ENCODE data around the gene DOCK3.
A peak's percentile ranks its signal among the peaks of the same experiment; 100 is the strongest.

Gene DOCK3

DNA sequence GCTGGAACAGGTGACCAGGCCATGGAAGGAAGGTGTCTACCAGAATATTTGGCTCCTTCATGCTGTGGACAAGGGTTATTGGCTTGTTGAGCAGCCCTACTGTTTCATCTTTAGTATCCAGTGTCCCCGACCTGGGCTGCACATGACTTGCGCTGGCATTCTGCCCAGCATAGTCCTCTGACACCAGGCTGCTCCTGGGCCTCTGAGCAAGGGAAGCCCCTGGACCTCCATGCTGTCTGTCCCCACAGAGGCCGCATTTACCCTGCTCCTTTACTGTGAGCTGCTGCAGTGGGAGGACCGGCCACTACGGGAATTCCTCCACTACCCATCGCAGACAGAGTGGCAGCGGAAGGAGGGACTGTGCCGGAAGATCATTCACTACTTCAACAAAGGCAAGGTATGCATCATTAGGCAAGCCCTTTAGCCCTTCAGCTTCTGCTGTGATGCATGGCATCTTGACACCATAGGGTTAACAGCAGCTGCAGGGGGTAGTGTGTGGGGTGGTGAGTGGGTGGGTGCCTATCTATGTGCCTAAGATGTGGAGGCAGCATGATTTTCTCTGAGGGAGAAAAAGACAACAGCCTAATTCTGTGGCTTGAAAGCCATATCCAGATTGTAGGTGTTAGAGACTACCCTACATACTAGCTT lies 666.4 kb downstream of the DOCK3 start:
- TF ChIP-seq, protein P1, sequence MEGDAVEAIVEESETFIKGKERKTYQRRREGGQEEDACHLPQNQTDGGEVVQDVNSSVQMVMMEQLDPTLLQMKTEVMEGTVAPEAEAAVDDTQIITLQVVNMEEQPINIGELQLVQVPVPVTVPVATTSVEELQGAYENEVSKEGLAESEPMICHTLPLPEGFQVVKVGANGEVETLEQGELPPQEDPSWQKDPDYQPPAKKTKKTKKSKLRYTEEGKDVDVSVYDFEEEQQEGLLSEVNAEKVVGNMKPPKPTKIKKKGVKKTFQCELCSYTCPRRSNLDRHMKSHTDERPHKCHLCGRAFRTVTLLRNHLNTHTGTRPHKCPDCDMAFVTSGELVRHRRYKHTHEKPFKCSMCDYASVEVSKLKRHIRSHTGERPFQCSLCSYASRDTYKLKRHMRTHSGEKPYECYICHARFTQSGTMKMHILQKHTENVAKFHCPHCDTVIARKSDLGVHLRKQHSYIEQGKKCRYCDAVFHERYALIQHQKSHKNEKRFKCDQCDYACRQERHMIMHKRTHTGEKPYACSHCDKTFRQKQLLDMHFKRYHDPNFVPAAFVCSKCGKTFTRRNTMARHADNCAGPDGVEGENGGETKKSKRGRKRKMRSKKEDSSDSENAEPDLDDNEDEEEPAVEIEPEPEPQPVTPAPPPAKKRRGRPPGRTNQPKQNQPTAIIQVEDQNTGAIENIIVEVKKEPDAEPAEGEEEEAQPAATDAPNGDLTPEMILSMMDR (conservative IDR thresholded peaks at IDR 0.05; ENCODE audit: low read depth, low read length) = no peak
- H3K4me3 ChIP-seq (ENCODE audit: low read depth, low read length) = no peak overlapping the region
- peak; percentile 57 for DNase-seq (ENCODE audit: low read depth)

DNA sequence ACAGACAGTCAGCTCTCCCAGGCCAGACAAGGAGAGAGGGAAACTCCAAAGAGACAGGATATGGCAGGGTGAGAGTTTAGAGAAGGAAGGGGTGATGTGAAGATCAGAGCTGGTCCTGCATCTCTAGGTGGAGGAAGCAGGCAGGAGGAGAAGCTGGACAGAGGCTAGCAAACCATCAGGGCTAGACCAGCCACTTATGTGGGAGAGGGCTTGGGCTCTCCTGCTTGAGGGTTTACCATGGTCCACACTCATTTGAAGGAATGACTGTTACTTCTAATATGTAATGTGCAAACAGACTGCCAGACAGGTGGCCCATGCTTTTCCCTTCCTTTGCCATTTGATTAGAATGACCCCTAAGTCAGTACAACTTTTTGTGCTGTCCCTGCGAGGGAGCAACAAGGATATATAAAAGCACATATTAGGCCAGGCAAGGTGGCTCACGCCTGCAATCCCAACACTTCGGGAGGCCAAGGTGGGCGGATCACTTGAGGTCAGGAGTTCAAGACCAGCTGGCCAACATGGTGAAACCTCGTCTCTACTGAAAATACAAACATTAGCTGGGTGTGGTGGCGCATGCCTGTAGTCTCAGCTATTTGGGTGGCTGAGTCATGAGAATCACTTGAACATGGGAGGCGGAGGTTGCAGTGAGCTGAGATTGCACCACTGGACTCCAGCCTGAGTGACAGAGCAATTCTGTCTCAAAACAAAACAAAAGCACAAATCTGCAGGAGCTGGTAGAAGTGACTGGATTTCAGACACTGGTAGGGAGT lies 669.4 kb downstream of the DOCK3 start:
- TF ChIP-seq, protein P1 (conservative IDR thresholded peaks at IDR 0.05; ENCODE audit: low read depth, low read length) = no peak
- H3K4me3 ChIP-seq (ENCODE audit: low read depth, low read length) = no peak overlapping the region
- DNase-seq (ENCODE audit: low read depth) = peak; percentile 85

DNA sequence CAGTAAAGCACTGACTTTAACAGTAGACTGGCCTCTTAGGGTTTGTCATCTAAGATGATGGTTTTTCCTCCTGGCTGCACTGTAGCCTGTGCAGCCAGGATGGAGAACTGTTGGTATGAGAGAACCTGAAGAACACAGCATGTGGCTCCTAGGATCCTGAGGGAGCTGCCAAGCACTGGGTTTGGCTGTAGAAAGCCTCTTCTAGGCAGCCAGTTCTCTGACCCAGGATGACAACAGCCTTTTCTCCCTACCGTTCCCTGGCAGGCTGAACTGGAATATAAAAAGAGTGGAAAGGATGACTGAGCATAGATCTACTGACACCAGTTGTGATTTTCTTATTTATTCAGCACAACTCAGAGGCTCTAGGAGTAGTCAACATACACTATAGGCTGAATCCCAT lies 676.0 kb downstream of the DOCK3 start:
- DNase-seq (ENCODE audit: low read depth) = no peak
- no peak overlapping the region for H3K4me3 ChIP-seq (ENCODE audit: low read depth, low read length)
- TF ChIP-seq, protein P1 (conservative IDR thresholded peaks at IDR 0.05; ENCODE audit: low read depth, low read length) = no peak

DNA sequence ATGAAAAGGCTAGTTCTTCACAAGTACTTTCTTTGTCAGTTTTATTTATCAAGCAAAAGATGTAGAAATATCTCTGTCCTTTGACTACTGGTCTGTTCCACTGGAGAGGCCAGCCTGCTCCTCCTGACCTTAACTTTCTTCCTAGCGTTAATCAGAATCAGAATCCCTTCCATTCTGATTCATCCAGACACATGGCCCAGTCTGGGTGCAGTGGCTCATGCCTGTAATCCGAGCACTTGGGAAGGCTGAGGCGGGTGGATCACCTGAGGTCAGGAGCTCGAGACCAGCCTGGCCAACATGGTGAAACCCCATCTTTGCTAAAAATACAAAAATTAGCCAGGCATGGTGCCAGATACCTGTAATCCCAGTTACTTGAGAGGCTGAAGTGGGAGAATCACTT lies 678.4 kb downstream of the DOCK3 start:
- H3K4me3 ChIP-seq (ENCODE audit: low read depth, low read length) = no peak overlapping the region
- DNase-seq (ENCODE audit: low read depth) = no peak
- TF ChIP-seq, protein P1 (conservative IDR thresholded peaks at IDR 0.05; ENCODE audit: low read depth, low read length) = no peak

DNA sequence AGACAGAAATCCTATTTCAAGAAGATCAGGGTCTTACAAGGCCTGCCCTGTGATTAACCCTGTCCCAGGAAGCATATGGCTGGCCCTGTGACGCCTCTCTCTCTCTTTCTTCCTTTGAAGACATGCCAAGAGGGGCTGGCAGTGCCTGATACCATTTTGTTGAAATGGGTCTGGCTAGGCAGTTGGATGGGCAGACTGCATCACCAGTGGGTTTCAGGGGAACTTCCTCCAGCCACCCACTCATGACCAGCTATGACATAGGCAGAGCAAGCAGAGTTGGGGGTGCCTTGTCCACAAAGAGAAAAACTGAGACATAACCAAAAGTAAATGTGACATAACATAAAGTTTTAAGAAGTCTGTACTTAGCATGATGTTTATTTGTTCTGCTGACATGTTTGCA lies 679.0 kb downstream of the DOCK3 start:
- TF ChIP-seq, protein P1 (conservative IDR thresholded peaks at IDR 0.05; ENCODE audit: low read depth, low read length) = no peak
- no peak overlapping the region for H3K4me3 ChIP-seq (ENCODE audit: low read depth, low read length)
- DNase-seq (ENCODE audit: low read depth) = no peak

DNA sequence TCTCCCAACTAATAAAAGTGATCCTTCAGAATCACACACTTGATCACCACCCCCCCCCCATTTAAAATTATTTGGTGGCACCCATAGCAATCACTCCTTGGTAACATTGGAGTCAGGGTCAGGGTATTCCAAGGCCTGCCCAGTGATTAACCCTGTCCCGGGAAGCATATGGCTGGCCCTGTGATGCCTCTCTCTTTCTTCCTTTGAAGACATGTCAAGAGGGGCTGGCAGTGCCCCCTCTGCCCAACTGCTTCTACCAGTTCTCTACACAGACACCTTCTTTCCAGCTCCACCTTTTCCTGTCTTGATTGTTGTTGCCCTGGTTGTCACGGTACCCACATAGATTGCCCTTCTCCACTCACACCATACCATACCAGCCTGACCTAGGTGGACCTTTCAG lies 679.4 kb downstream of the DOCK3 start:
- no peak for DNase-seq (ENCODE audit: low read depth)
- TF ChIP-seq, protein P1 (conservative IDR thresholded peaks at IDR 0.05; ENCODE audit: low read depth, low read length) = no peak
- no peak overlapping the region for H3K4me3 ChIP-seq (ENCODE audit: low read depth, low read length)

Measured in choroid plexus epithelial cell (primary cell).